ENCODE results near the gene SLC15A5.

DNA sequence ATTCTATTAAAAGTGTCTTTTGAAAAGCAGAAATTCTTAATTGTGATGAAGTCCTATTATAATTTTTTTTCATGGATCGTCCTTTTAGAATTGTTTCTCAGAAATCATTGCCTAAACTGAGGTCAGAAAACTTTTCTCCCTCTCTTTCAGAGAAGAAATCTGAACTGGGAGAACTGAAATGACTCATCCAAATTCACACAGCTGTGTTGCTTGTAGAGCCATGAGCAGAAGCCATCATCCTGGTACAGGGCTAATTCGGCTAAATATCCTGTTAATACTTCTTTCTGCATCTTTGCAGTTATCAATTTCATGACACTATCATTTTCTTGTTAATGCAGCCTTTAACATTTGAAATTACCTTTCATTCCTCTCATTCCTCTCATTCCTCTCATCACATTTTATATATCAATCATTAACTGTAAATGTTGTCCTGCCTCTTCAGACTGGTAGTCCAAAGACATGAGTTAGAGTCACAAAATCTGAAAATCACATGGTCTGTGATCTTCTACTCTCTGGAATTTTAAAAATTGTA, 15.5 kb downstream of the SLC15A5 start:
- TF ChIP-seq ZFP30 (CRISPR knock-in tag; IDR thresholded peaks at IDR 0.05) = no peak
- TF ChIP-seq ARNTL (CRISPR knock-in tag; IDR thresholded peaks at IDR 0.05; ENCODE audit: borderline replicate concordance, low read depth) = no peak
- no peak for TF ChIP-seq CSDC2 (CRISPR knock-in tag; IDR thresholded peaks at IDR 0.05)
- TF ChIP-seq, protein P1, sequence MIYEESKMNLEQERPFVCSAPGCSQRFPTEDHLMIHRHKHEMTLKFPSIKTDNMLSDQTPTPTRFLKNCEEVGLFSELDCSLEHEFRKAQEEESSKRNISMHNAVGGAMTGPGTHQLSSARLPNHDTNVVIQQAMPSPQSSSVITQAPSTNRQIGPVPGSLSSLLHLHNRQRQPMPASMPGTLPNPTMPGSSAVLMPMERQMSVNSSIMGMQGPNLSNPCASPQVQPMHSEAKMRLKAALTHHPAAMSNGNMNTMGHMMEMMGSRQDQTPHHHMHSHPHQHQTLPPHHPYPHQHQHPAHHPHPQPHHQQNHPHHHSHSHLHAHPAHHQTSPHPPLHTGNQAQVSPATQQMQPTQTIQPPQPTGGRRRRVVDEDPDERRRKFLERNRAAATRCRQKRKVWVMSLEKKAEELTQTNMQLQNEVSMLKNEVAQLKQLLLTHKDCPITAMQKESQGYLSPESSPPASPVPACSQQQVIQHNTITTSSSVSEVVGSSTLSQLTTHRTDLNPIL (CRISPR knock-in tag; IDR thresholded peaks at IDR 0.05; ENCODE audit: low read depth) = no peak
- TF ChIP-seq PPARA (CRISPR knock-in tag; IDR thresholded peaks at IDR 0.05; ENCODE audit: borderline replicate concordance) = no peak
- no peak for TF ChIP-seq ZFP3 (CRISPR knock-in tag; IDR thresholded peaks at IDR 0.05)
- TF ChIP-seq, protein P2, sequence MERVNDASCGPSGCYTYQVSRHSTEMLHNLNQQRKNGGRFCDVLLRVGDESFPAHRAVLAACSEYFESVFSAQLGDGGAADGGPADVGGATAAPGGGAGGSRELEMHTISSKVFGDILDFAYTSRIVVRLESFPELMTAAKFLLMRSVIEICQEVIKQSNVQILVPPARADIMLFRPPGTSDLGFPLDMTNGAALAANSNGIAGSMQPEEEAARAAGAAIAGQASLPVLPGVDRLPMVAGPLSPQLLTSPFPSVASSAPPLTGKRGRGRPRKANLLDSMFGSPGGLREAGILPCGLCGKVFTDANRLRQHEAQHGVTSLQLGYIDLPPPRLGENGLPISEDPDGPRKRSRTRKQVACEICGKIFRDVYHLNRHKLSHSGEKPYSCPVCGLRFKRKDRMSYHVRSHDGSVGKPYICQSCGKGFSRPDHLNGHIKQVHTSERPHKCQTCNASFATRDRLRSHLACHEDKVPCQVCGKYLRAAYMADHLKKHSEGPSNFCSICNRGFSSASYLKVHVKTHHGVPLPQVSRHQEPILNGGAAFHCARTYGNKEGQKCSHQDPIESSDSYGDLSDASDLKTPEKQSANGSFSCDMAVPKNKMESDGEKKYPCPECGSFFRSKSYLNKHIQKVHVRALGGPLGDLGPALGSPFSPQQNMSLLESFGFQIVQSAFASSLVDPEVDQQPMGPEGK (CRISPR knock-in tag; IDR thresholded peaks at IDR 0.05; ENCODE audit: borderline replicate concordance) = no peak

Data from SK-N-SH treated with all-trans-retinoic acid at 6 μM for 48 hours (cell line).